AG20443 (cell line): ENCODE measurements around the gene METTL23.
"Not testable (repeated sequence)": the region's sequence is repeated elsewhere in the genome, so short reads cannot be mapped to it uniquely, and the experiment has no call there.

Source experiments
- DNase-seq: peaks from one replicate; pipeline ENCODE4 v3.0.0; 2012; ENCODE audit warnings: low spot score, mixed read lengths

The METTL23 gene

GRCh38 chr17:76695059-76695831 lies 31.4 kb upstream of the METTL23 start:
- no peak for DNase-seq

GRCh38 chr17:76696763-76697701 lies 29.6 kb upstream of the METTL23 start:
- no peak for DNase-seq

DNA sequence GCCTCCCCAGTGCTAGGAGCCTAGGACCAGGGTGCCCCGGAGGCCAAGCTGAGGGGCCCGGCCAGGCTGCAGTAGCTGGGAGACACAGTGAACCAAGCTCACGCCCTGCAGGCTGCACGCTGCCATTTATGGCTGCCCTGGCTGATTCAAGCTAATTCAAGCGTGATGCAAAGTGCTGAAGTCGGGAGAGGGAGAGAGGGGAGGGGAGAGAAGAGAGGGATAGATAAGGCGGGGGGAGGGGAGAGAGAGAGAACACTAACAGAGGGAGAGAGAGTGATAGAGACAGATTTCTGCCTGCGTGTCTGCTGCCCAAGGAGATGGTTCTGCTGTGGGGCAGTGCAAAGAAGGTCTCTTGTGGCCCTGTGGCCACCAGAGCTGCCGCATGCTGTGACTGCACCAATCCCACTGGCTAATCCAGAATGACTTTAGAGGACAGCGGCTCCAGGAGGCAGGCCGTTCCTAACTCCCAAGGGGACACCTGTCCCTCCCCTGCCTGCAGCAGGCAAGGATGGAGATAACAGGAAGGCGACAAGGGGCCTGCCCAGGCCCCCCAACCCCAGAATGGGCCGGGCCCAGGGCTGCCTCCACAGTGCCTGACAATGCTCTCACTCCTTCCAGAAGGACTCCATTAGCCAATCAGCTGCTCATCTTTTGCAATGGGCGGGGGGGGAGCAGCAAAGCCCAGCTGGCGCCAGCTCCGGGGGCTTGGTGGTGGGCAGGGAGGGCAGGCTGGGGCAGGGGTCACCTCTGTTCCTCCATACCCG lies 28.8 kb upstream of the METTL23 start:
- DNase-seq = peak; percentile 40

DNA sequence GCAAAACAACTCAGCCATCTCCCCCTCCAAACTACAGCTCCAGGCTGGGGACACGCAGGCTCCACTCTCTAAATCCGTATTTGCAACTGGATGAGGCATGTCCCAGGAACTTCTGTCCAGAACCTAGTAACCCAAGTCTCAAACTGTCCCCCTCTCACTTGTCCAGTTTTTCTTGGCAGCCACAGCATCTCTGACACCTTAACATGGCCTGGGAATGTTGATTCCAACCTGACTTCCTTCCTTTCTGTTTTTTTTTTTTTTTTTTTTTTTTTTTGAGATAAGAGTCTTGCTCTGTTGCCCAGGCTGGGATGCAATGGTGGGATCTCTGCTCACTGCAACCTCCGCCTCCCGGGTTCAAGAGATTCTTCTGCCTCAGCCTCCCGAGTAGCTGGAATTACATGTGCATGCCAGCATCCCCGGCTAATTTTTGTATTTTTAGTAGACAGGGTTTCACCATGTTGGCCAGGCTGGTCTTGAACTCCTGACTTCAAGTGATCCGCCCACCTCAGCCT lies 28.1 kb upstream of the METTL23 start:
- not testable (repeated sequence) for DNase-seq

GRCh38 chr17:76700270-76700616 lies 26.4 kb upstream of the METTL23 start:
- DNase-seq = no peak

DNA sequence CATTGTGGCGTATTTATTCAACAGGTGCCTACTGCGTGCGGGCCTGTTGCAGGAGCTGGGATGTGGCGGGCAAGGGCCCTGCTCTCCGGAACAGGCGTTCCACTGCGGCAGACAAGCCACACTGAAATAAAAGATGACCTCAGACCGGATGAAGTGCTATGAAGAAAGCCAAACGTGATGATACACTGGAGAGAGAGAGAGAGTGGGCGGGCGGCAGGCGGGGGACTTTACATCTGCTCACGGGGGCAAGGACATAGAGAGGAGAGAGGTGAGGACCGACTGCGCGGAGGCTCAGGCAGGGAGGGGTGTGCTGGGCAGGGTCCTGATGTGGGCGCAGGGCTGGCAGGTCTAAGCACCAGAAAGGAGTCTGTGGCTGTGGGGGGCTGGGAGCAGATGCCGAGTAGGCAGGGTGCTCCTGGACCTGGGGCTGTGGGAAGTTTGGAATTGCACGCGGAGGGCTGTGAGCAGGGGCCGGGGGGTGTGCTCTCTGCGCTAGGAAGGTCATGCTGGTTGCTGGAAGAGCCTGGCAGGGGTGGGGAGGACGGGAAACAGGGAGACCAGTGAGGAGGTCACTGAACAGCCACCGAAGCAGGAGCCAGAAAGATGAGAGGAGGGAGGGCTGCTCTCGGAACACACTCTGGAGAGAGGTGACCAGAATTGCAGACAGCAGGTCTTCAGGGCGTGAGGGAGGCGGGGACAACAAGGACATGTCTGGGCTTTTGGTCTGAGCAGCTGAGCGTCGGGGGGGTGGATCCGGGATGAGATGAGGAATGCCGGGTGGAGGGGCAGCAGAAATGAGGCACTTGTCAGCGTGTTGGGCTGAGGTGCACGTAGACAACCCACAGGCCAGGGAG lies 25.8 kb upstream of the METTL23 start:
- peak; percentile 89 for DNase-seq

DNA sequence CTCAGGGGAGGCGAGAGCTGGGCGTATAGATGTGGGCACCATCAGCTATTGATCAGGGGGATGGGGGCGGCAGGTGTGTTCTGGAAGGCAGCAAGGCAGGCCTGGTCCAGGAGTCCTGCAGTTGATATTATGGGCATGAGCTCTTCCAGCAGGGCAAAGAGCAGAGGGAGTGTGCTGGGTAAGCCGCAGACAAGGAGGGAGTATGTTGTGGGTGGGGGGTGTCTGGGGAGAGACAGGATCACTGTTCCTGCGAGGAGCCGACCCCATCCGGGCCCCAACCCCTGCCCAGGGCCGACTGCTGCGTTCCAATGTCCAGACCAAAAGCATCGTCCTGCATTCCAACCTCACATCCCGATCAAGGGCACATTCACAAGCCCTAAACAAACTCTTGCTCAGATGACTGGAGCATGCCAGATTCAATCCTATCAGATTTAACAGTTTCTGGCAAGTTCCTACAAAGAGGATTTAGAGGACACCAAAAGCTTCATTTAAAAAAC lies 25.1 kb upstream of the METTL23 start:
- DNase-seq = no peak

GRCh38 chr17:76702076-76702475 lies 24.6 kb upstream of the METTL23 start:
- DNase-seq = no peak

DNA sequence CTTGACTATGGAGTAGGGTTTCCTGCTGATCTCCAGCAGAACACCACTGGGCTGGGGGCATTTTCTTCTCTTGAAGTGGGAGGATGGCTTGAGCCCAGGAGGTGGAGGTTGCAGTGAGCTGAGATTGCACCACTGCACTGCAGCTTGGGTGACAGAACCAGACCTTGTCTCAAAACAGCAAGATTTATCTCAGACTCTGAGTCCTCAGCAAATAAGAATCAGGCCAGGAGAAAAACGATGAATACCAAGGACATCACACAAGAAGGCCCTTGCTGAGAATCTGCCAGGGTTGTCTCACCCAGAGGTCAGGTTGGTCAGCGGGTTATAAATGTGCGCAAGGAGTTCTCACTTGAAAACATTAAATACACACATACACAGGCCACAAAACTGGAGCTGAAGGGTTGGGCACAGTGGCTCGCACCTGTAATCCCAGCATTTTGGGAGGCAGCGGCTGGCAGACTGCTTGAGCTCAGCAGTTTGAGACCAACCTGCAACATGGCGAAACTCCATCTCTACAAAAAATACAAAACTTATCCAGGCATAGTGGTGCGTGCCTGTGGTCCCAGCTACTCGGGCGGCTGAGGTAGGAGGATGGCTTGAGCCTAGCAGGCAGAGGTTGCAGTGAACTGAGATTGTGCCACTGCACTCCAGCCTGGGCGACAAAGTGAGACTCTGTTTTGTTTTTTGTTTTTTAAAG lies 23.6 kb upstream of the METTL23 start:
- no peak for DNase-seq

GRCh38 chr17:76704805-76705204 lies 21.8 kb upstream of the METTL23 start:
- DNase-seq = no peak

- DNase-seq = no peak
Observed at GRCh38 chr17:76706817-76707216, 19.8 kb upstream of the METTL23 start.

DNA sequence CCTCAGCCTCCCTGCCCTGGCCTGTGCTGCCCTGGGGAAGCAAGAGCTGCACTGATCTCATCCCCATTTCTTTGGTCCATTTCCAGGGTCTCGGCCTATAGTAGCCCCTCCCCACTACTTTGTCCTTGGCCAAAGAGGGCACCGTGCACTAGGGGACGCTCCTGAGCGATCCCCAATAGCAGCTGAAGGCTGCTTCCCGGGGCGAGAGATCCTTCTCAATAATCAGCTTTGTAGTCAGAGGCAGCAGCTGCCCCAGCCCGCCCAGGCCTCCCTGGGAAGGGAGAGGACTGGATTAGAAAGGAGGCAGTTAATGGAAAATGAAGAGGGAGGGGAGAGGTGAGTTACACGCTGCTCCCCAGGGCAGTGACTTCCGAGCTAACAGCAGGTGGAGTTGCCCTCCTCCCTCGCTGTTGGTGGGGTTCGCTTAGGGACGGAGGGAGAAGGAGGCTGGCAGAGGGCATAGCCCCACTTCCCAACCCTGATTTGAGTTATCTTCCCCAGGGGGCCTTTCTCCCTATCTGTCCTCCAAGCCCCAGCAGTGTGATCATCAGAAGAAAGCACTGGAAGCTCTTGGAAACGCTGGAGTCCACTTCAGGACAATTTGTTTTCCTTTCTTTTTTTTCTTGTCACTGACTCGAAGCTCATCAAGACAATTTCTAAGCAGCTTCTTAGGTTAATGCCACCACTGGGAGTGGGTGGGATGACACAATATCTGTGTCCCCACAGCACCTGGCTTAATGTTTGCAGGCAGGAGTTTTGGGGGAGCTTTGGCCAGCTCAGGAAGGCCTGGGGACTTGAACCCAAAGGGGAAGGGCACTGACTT lies 18.4 kb upstream of the METTL23 start:
- no peak for DNase-seq

GRCh38 chr17:76709077-76709950 lies 17.3 kb upstream of the METTL23 start:
- DNase-seq = peak; percentile 92

DNA sequence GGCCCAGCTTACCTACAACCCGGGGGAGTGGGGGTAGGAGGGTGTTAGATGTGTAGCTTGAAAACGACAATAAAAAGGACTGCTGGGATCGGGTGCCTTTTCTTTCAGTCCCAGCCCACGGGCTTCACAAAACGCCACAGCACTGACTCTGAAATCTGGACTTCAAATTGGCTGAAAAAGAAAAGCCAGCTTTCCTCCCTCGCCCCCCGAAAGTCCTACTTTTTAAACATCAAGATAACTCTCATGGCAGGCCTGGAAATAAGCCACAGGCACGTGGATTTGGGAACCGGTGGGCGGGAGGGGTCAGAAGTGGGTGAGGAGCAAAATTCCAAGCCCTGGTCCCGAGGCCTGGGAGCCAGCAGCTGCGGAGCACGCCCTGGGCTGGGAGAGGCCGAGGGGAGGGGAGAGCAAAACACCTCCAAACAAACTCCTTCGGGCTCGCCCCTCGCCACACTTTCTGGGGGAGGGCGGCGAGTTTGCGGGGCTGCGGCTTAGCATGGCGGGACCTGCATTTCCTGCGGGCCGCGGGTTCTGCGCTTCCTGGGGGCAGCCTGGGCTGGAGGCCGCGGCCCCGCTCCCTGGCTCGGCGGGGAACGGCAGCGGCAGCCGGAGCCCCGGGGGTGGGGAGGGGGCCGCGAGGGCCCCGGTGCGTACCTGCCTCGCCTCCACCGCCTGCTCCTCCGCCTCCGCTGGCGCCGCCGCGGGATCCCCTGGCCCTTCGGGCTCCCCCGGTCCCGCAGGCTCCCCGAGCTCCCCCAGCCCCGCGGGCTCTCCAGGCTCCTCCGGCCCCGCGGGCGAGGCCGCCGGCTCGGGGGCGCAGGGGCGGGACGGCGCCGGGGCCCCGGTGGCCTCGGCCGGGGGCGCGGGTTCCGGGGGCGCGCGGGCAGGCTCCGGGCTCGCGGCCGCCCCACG lies 16.4 kb upstream of the METTL23 start:
- DNase-seq = not testable (repeated sequence)

DNA sequence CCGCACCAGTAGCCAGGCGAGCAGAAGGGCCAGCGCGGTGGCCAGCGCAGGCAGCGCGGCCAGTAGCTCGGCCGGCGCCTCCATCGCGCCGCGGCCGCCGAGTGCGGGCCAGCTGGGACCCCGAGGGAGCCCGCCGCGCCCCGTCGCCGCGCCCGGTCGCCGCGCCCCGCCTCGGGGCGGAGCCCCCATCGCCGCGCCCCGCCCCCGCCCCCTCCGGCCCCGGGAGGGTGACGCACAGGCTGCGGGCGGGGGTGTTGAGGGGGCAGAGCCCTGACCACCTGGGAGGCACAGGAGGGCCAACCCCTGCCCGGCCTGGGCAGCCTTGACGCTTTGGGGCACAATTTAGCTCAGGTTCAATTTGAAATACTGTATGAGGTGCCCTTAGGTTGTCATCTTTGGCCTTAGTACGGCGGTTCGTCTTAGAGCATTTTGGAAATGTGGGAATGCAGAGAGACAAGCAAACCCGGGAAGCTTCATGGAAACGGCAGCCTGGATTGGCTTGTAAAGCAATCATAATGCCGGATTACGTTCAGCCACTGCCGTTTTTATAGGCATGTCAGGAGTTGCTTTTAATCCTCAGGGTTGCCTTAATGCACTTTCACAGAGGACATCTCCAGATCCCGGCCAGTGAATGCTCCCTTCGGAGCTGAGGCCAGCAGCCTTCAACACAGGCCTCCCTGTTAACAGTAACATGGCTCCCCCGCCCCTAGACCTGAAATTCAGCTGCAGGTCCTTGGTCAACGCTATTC lies 15.6 kb upstream of the METTL23 start, which contains the start of gene MXRA7:
TSS of gene MXRA7 (minus strand) at position 103 of the 749 bp plus-strand sequence. CDS start at position 84, 19 bp downstream.
- peak; percentile 92 for DNase-seq

DNA sequence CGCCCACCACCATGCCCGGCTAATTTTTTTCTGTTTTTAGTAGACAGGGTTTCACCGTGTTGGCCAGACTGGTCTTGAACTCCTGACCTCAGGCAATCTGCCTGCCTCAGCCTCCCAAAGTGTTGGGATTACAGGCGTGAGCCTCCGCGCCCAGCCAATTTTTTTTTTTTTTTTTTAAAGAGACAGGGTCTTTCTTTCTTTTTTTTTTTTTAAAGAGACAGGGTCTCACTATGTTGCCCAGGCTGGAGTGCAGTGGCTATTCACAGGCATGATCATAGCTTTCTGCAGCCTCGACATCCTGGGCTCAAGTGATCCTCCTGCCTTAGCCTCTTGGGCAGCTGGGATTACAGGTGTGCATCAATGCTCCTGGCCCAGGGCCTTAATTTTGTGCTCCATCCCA lies 14.3 kb upstream of the METTL23 start:
- not testable (repeated sequence) for DNase-seq

DNA sequence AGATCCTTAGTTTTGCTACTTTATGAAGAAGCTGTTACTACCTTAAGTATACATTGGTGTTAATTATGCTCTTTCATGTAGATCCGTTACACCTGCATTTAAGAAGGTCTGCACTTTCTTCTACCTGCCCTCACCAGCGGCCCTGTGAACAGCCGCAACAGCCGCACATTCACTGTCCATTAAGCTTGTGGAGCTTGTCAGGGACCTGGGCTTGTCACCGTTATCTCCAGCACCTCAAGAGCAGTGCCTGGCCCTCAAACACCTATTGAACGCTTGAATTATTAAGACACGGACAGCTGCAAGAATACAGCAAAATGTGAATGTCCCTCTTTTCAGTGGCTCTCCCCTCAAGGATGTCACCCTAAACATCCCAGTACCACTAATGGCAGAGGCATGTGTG lies 12.9 kb upstream of the METTL23 start:
- no peak for DNase-seq
